GM12801 (cell line): ENCODE data around the gene FADS3.

ENCODE experiments used
- TF ChIP-seq, protein P1 (sequence below): IDR thresholded peaks from one replicate; pipeline ENCODE4 v1.5.1; 2011; ENCODE audit warnings: control low read depth; ENCODE audit not compliant: insufficient read length; ENCODE audit errors: extremely low read depth

Gene FADS3

DNA sequence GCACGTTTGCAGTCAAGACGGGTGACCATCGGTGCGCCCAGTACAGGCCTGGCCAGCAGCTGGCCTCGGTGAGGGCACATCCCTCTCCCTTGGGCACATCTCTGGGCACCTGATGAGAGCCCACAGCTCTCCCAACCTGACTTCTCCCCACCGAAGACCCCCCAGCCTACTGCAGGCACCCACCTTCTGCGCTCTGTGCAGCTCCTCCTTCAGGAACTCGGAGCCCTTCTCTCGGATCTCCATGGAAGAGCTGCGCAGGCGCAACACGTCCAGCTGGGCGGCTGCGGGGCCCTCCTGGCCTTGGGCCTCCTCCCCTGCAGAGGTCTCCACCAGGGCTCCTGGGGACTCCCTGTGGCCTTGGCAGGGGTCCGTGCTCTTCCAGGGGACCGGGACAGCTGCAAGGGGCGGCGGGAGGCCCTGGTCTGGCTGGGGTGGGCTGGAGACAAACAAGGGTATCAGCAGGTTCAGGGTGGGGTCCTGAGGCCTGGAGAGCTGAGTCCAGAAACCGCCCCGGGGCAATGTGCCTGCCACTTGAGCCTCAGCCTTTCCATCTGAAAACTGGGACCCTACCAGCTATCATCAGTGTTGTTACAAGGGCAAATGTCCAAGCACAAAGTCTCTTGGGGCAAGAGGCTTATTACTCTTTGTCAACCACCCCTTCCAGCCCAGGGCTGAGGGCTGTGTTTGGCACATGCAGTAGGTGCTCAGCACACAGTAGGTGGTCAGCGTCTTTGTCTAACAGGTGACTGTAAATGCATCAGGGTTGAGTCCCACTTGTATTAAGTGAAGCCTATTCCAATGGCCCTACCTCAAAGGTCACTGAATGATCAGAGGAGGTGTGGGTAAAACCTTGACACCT is 16.8 kb upstream of the FADS3 start:
- TF ChIP-seq, protein P1, sequence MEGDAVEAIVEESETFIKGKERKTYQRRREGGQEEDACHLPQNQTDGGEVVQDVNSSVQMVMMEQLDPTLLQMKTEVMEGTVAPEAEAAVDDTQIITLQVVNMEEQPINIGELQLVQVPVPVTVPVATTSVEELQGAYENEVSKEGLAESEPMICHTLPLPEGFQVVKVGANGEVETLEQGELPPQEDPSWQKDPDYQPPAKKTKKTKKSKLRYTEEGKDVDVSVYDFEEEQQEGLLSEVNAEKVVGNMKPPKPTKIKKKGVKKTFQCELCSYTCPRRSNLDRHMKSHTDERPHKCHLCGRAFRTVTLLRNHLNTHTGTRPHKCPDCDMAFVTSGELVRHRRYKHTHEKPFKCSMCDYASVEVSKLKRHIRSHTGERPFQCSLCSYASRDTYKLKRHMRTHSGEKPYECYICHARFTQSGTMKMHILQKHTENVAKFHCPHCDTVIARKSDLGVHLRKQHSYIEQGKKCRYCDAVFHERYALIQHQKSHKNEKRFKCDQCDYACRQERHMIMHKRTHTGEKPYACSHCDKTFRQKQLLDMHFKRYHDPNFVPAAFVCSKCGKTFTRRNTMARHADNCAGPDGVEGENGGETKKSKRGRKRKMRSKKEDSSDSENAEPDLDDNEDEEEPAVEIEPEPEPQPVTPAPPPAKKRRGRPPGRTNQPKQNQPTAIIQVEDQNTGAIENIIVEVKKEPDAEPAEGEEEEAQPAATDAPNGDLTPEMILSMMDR = no peak

DNA sequence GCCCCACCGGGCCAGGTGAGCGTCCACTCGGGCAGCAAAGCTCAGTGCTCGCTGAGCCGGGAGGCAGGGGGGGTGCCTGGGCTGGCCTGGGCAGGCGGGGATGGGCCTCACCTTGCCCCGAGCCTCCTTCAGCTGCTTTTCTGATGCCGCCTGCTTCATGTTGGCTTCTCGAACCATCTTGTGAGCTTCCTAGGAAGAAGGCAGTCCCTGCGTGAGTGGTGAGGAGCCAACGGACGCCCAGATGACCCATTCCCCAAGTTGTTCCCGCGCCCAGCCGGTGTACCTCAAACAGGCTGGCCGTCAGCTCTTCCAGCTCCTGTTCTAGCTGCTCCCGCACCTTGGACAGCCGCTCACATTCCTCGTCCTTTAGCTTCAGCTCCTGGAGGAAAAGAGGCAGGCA is 15.9 kb upstream of the FADS3 start:
- TF ChIP-seq, protein P1 = no peak

DNA sequence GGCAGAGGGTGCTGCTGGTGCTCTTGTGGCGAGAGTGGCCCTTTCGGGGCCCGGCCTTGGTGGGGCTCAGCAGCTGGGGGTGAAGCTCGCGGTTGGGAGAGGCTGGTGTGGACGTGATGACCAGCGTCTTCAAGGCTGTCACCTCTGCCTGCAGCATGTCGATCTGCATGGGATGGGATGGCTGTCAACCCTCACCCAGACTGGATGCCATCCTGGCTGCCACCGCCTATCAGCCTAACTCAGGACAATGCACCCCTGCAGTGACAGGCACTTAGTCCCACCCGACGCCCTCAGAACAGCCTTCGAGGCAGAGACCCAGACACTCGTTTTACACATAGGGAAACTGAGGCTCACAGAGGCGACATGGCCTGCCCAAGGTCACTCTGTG is 15.2 kb upstream of the FADS3 start:
- TF ChIP-seq, protein P1 = no peak

DNA sequence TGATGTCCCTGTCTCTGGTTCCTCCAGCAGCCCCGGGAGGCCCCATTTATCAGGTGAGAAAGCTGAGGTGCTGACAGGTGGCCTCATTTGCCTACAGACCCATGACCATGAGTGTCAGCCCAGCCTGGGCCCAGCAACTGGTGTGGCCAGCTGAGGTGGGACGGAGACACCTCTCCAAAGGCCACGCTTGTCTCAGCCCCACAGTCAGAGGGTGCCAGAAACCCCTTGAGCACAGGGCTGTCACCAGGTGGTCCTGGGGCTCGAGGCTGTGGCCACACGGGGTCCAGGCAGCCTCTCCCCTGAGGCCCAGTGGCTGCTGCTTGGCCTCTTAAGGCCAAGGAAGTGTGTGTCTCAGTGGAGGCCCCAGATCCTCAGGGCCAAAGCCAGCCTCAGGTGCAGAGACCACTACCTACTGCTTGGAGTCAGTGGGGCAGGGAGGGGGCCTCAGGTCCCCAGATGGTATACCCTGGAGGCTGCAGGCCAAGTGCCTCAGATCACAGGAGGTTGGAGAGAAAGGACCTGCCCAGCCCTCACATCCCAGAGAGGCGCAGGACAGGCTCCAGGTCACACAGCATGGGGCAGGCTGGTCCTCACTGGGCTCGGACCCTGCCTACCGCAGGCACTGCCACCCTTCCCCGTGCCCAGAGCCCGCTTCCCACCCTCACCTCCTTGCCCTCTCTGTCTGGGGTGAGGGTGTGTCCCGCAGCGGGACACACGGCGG is 14.6 kb upstream of the FADS3 start:
- TF ChIP-seq, protein P1 = no peak

DNA sequence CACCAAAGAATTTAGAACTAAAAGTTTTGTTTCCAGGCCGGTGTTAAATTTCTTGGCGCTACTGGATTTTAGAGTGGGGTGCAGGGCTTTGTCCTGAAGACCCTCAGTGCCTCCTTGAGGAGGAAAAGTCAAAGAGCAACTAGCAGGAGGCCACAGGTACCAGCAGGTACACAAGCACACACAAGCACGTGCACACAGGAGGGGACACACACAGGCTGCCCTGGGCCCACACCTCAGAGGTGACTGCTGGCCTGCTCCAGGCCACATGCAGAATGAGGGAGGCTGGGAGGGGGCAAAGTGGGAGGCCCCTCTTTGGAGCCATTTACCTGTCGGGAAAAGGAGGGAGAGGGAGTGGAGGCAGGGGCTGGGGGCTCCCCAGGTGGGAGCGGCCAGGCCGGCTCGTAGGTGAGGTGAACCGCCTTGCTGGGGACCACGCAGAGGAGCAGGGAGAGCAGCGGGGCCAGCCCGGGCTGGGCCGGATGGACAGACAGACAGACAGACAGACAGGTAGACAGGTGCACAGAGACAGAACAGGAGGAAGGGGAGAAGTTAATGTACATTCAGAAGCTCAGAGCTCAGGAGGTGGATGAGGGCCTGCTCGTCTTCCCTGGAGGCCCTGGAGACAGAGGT is 13.8 kb upstream of the FADS3 start:
- TF ChIP-seq, protein P1 = no peak

DNA sequence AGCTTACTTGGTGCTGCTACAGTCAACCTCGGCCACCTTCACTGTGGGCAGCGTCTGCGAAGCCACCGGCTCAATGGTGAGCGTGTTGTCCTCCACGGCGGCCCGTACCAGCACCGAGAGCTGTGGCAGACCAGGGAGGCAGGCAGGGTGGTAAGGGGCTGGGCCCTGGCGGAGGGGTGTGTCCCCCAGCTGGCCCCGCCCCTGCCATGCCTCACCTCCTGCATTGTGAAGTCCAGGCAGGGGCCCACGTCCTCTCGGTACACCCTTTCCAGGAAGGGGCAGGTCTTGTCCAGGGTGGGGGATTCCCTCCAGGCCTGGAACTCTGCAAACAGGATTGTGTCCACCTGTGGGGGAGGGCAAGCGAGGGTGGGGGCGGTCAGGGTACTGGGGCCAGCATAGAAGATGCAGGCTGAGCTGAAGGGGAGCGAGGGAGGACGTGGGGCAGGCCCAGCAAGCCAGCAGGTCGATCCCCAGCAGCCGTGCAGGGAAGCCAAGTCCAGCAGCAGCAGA is 13.2 kb upstream of the FADS3 start:
- TF ChIP-seq, protein P1 = no peak

DNA sequence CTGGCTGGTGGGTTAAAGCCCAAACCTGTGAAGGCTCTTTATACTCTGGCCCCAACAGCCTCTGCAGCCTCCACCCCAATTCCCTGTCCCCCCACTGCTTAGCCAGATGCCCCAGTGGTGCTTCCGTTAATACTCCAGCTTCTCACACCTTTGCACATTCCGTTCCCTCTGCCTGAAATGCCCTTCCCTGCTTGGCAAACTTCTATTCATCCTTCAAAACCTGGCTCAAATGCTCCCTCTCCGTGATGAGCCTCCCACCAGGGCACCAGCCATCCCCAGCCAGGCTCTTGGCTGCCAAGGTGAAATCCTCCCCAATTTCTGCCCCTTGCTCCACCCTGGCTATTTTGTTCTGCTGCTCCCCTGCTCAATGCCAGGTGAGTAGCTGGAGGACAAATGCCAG is 12.5 kb upstream of the FADS3 start:
- TF ChIP-seq, protein P1 = no peak
